Thoracic aorta (tissue), 2 donors: Measurements from ENCODE around the gene GPR31. TPM values are rescaled to one million over a fixed set of nuclear protein-coding genes. Genes with fewer than 3 reads are reported as not detected.
A peak's percentile ranks its signal among the peaks of the same experiment; 100 is the strongest.

Experiments used
- ATAC-seq: fragments of 150-250 bp; one replicate; pipeline ENCODE4 v1.8.0; 2017; ENCODE audit warnings: low read depth; ENCODE audit not compliant: insufficient number of reproducible peaks, low FRiP score
- DNase-seq: peaks from one replicate; pipeline ENCODE4 v3.0.0-alpha.2; 2020; ENCODE audit warnings: low spot score
- H3K27ac ChIP-seq, 2 donors: fragments of 200-600 bp; sonication (generic); 1 replicate in 1 of 2; 2 replicates in 1 of 2; pipeline ENCODE4 v1.5.1; 2016; ENCODE audit warnings: mild to moderate bottlenecking in 2 of 2, moderate library complexity in 2 of 2
- H3K27me3 ChIP-seq: fragments of 200-600 bp; sonication (generic); replicated peaks from 2 replicates; pipeline ENCODE4 v1.6.0; 2016; ENCODE audit warnings: mild to moderate bottlenecking; ENCODE audit not compliant: insufficient read depth
- H3K36me3 ChIP-seq: fragments of 200-600 bp; sonication (generic); one replicate; pipeline ENCODE4 v1.5.1; 2016
- H3K4me1 ChIP-seq, 2 donors: fragments of 200-600 bp; sonication (generic); 1 replicate in 1 of 2; 2 replicates in 1 of 2; pipeline versions ENCODE4 v1.5.1 to v1.6.0; 2016; ENCODE audit warnings: low read depth in 2 of 2, mild to moderate bottlenecking in 1 of 2; ENCODE audit not compliant: control insufficient read depth in 1 of 2
- H3K4me3 ChIP-seq: fragments of 200-600 bp; sonication (generic); 2 replicates; pipeline ENCODE4 v1.5.1; 2016; ENCODE audit warnings: mild to moderate bottlenecking
- H3K9me3 ChIP-seq: fragments of 200-600 bp; sonication (generic); 2 replicates; pipeline ENCODE4 v1.5.1; 2016
- total RNA-seq, 2 donors: library from RNA; depleted of rRNA; stranded (reverse); fragments of >200 nt; gene quantifications; one replicate each; pipeline versions ENCODE4 v1.1.0 to v1.2.3, GENCODE V29; 2016
- TF ChIP-seq, protein P1 (sequence below): fragments of 200-600 bp; sonication (generic); IDR thresholded peaks from one replicate; pipeline ENCODE4 v1.5.1; 2019; ENCODE audit warnings: antibody characterized with exemption

The GPR31 gene
- total RNA-seq, 2 donors from 2014 or later, result not detected

DNA sequence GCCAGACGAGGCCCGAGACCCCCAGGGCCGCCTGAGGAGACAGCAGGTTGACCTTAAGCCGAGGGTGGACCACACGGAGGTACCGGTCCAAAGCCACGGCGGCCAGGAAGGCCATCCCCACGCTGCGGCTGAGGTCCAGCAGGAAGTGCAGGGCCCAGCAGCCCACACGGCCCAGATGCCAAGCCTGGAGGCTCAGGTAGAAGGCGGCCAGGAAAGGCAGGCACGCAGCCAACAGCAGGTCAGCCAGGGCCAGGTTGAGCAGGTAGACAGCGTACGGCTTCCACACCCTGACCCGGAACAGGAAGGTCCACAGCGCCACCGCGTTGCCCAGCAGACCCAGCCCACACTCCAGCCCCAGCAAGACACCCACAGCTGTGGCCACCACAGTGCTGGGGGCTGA is 366 bp downstream of the GPR31 start:
- DNase-seq (no peak), ATAC-seq (no peak)
- Histone ChIP-seq H3K9me3 (no peaks in the 10 kb centered on the region), H3K4me1 (no peaks in the 10 kb centered on the region), H3K4me3 (no peak overlapping the region), H3K27me3 (no peaks in the 10 kb centered on the region), H3K27ac (no peak overlapping the region), H3K36me3 (no peaks in the 10 kb centered on the region)
- TF ChIP-seq, protein P1, sequence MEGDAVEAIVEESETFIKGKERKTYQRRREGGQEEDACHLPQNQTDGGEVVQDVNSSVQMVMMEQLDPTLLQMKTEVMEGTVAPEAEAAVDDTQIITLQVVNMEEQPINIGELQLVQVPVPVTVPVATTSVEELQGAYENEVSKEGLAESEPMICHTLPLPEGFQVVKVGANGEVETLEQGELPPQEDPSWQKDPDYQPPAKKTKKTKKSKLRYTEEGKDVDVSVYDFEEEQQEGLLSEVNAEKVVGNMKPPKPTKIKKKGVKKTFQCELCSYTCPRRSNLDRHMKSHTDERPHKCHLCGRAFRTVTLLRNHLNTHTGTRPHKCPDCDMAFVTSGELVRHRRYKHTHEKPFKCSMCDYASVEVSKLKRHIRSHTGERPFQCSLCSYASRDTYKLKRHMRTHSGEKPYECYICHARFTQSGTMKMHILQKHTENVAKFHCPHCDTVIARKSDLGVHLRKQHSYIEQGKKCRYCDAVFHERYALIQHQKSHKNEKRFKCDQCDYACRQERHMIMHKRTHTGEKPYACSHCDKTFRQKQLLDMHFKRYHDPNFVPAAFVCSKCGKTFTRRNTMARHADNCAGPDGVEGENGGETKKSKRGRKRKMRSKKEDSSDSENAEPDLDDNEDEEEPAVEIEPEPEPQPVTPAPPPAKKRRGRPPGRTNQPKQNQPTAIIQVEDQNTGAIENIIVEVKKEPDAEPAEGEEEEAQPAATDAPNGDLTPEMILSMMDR, result no peak

DNA sequence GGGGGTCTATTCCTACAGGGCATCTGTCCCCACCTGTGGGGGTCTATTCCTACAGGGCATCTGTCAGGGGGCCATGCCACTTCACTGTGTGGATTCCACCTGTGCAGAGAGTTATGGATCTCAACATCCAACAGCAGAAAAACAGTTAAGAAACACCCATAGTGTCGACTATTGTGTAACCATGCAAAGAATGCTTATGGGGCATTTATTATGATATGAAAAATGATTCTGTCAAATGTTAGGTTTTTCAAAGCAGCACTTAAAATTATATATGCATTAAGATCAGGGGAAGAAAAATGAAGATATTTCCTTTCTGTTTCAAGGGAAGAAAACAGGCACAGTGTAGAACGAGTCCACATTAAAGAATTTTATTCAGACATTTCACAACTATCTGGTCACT is 2.9 kb downstream of the GPR31 start:
- no peak overlapping the region for H3K4me3 ChIP-seq
- no peak for ATAC-seq
- H3K9me3 ChIP-seq, result no peaks in the 10 kb centered on the region
- TF ChIP-seq, protein P1, result no peak
- DNase-seq, result no peak
- H3K27ac ChIP-seq, result no peak overlapping the region
- H3K4me1 ChIP-seq, result no peaks in the 10 kb centered on the region
- H3K27me3 ChIP-seq, result no peaks in the 10 kb centered on the region
- H3K36me3 ChIP-seq, result no peaks in the 10 kb centered on the region

DNA sequence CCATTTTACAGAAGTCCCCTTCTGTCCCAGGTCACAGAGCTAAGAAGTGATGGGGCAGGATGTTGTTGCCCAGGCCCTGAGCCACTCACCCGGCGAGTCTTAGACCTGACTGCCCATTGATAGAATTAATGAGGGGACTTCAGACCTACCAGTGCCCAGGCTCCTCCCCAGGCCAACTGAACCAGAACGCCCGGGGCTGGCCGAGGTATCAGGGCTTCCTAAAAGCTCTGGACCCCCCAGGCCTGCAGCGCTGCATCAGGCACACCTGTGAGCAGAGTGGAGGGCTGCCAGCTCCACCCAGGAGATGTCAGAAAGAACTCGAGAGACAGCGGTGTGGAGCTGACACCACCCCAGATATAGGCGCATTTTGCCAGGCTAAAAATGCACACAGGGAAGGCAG is 3.5 kb downstream of the GPR31 start:
- no peaks in the 10 kb centered on the region for H3K9me3 ChIP-seq
- no peak overlapping the region for H3K4me3 ChIP-seq
- TF ChIP-seq, protein P1, result no peak
- H3K4me1 ChIP-seq, result no peaks in the 10 kb centered on the region
- DNase-seq, result no peak
- H3K36me3 ChIP-seq, result no peaks in the 10 kb centered on the region
- ATAC-seq, result no peak
- H3K27ac ChIP-seq, result no peak overlapping the region
- no peaks in the 10 kb centered on the region for H3K27me3 ChIP-seq

DNA sequence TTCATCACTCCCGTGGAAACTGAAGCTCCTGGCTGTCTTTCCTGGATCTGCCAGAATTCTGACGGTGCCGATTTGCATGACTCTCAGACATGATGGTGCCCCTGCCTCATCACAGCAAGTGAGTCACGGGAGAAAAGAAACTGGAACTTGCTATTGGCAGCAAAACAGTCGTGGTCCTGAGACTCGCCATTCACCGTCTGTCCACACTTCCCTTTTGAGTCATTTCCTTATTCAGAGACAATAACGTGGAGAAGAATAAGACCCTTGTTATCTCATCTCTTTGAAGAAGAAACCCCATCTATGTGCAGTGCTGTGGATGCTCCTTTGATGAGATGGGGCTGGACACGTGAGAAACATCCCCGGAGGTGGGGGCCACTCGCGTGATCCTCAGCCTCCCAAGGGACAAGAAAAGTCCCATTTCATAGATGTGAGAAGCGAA is 4.2 kb downstream of the GPR31 start:
- H3K27ac ChIP-seq, result no peak overlapping the region
- TF ChIP-seq, protein P1, result no peak
- no peaks in the 10 kb centered on the region for H3K4me1 ChIP-seq
- no peaks in the 10 kb centered on the region for H3K36me3 ChIP-seq
- no peak for DNase-seq
- no peak for ATAC-seq
- H3K27me3 ChIP-seq, result no peaks in the 10 kb centered on the region
- peak overlapping the region; percentile 34 for H3K4me3 ChIP-seq
- no peaks in the 10 kb centered on the region for H3K9me3 ChIP-seq

DNA sequence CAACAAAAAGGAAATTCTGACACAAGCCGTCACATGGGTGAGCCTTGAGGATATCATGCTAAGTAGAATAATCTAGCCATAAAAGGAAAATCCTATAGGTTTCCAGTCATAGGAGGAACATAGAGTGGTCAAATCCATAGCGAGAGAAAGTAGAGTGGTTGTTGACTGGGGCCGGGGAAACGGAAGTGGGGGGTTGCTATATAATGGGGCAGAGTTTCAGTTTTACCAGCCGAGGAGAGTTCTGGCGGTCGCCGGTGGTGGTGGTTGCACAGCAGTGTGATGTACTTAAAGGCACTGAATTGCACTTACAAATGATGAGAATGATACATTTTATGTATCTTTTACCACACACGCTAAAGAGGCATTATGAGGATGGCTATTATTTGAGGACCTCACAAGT is 4.9 kb downstream of the GPR31 start:
- Histone ChIP-seq H3K27ac (no peak overlapping the region), H3K36me3 (no peaks in the 10 kb centered on the region), H3K4me3 (peak overlapping the region; percentile 34), H3K4me1 (no peaks in the 10 kb centered on the region), H3K27me3 (no peaks in the 10 kb centered on the region), H3K9me3 (no peaks in the 10 kb centered on the region)
- no peak for ATAC-seq
- DNase-seq, result no peak
- TF ChIP-seq, protein P1, result no peak
